IPS-NIHi7 (cell line): Measurements from ENCODE around the gene MT1G.
"Not testable (repeated sequence)": the region's sequence is repeated elsewhere in the genome, so short reads cannot be mapped to it uniquely, and the experiment has no call there.

ENCODE experiments used
- DNase-seq: peaks from one replicate; pipeline ENCODE4 v3.0.0; 2012; ENCODE audit warnings: mixed read lengths; ENCODE audit errors: extremely low spot score

Gene MT1G

DNA sequence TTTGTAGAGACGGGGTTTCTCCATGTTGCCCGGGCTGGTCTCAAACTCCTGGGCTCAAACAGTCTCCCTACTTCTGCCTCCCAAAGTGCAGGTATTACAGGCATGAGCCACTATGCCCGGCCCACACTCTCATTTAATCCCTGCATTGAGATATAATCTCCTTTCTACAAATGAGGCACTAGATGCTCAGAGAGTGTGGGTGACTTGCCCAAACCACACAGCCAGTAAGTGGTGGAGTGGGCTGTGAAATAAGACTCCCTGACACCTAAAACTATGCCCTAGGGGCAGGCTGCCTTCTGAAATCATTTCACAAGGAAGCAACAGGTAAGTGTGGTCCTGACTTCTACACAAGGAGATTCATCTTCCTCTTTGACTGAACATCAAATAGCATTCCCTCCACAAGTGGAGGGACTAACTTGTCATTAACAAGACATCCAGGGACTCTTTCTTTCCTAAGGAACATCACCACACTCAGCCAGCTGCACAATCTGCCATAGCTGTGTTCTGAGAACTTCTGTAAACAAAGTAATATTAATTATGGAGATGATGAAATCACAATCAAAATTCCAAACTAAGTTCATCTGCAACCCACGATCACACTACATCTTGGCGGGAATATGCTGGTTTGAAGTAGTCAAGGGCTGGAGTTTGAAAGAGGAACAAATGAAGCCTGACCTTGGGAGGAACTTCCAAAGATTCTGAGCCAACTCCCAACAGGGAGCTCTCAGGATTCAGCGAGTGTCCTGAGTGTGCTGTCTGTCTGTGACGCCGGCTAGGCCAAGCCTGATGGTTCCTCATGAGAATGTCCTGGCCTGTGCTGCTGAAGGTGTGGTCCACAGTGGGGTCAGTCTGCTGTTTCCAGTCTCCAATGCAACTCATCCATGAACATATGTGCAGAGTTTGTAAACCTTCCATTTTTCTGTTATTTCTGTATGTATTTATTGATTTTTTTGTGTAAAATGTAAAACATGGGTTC is 2.3 kb downstream of the MT1G start:
- DNase-seq: not testable (repeated sequence)

DNA sequence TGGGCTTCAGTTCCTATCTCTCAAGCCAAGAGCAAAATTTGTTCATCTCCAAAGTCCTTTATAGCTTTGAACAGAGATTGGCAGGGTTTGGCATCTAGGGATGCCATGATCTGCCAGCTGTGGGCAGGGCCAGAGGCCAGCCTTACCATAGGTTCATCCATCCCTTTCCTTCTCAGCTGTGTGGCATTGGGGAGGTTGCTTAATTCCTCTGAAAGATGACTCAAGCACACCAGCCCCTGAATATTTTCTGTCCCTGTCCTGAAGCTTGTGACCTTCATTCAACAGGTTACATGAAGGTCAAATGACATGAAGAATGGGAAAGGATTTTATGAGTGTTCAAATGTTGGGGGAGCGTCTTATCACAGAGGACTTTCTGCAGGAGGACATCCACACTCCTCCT is 3.4 kb downstream of the MT1G start:
- DNase-seq: no peak

- DNase-seq: no peak
These were observed 5.2 kb downstream of the MT1G start for GRCh38 chr16:56662357-56663354.

GRCh38 chr16:56658327-56658875 is 9.5 kb downstream of the MT1G start:
- DNase-seq: no peak

- peak; percentile 86 for DNase-seq
These were observed 10.1 kb downstream of the MT1G start, which contains the start of gene MT1F for GRCh38 chr16:56657555-56658326. Gene MT1F (plus strand): TSS chr16:56657959. CDS start chr16:56658059, 100 bp downstream.

DNA sequence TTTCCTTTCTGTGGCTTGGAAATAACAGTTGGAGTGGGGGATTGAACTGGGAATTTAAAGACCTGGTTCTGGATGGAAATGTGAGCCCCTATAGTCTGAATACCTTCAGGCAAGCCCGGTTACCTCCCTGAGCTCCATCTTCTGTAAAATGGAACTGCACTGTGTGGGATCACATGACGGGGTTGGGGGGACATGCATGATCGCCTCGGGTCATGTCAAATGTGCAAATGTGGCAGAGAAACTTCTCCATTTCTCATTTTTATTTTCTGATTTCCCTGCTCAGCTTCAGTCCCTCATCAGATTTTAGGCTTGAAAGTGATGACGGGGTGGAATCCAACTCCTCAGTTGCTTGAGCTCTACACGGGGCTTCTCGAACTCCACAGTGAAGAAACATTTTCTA is 14.6 kb downstream of the MT1G start:
- no peak for DNase-seq

DNA sequence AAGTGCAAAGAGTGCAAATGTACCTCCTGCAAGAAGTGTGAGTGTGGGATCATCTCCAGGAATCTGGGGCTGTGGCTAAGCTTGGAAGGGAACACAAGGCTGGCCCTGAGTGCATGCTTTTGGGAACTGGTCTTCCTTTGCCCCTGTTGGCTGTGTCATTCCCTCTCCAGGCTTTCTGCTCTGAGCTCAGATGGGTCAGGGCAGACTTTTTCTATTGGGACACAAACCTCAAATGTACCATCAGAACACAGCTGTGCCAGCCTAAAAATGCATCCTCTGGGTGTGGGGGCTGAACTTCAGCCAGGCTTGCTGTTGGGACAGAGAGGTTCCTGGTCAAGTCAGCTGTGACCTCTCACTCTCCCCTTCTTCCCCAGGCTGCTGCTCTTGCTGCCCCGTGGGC is 15.3 kb downstream of the MT1G start:
- DNase-seq: no peak

GRCh38 chr16:56651586-56651985 is 16.3 kb downstream of the MT1G start, which contains the start of gene MT1B:
Gene MT1B (plus strand): TSS chr16:56651886. CDS start chr16:56651954, 68 bp downstream.
- DNase-seq: no peak

DNA sequence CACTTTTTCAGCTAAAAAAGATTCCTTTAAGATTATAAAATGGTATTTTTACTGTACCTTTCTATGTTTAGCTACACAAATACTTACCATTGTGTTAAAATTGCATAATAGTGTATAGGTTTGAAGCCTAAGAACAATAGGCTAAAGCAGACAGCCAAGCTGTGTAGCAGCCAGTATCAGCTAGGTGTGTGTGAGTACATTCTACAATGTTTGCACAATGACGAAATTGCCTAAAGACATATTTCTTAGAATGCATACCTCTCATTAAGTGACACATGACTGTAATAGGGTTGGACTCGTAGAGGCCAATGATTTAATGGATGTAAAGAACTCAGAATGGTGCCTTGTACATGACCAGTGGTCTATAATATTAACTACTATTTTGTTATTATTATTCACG is 18.0 kb downstream of the MT1G start:
- no peak for DNase-seq

DNA sequence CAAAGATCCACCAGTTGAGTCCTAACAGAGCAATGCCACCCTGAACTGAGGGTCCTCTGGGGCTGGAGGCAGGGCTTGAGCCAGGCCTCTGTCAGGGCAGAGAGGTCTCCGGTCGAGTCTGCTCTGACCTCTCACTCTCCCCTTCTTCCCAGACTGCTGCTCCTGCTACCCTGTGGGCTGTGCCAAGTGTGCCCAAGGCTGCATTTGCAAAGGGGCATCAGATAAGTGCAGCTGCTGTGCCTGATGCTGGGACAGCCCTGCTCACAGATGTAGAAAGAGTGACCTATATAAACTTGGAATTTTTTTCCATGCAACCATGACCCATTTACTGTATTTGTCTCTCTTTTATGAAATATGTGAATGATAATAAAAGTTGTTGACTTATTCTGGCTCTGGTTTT is 18.6 kb downstream of the MT1G start:
- DNase-seq: no peak

GRCh38 chr16:56647641-56648431 is 20.0 kb downstream of the MT1G start:
- DNase-seq: no peak

DNA sequence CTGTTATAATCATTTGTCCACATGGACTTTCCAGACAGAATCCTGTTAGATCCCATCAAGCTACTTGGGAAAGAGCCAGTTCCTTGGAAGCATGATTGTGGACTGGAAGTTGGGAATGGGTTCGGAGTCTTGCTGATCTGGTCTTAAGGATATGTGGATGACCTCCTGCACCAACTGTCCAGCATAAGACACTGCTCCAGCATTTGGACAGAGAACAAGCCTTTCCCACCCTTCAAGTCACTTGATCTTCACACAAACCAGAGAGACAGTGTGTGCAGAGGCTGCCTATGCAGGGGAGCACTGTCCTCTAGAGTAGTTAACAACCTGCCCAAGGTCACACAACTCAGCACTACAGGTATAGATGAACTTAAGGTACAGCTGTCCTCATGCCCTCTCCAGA is 22.0 kb downstream of the MT1G start:
- no peak for DNase-seq

DNA sequence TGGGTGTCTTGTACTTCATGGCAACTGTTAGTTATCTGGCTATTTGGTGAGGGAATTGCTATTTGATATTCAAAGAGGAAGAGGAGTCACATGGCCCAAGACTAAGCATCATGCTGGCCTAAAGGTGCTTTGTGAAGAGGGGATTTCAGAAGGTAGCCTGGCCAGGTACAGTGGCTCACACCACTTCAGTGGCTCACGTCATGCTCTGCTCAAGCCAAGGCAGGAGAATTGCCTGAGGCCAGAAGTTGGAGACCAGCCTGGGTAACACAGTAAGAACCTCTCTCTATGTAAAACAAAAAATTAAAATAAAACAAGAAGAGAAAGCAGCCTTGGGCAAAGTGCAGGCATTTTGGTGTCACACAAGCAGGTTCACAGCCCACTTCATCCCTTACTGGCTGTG is 22.6 kb downstream of the MT1G start:
- no peak for DNase-seq

- no peak for DNase-seq
These were observed 24.0 kb downstream of the MT1G start for GRCh38 chr16:56643833-56644232.

DNA sequence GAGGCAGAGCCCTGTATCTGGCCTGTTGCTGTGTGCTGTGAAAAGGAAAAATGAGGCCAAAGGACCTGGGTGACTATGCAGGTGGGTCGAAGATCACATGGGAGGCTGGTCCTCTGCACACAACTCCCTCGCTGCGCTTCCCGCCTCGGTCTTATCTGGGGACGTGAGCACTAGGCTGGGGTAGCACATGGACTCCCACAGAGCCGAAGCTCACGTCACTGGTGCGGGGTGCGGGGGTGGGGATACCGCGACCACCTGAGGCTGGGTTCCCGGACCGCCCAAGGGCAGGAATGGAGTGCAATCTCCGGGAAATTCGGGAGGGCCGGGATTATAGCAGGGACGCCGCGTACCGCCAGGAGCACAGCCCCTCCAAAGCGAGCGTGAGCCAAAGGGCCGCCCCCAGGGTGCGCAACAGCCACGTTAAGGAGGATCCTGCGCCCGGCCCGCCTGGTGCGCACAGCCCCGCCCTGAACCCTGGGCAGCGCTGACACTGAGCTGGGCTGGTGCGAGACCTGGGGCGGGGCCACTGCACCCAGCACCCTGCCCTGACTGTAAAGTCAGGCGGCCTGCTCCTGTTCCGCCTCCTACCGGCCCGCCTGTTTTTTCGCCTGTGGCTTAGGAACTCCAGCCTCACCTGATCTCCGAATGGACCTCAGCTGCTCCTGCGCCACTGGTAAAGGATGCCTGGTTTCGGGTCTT is 24.6 kb downstream of the MT1G start:
- peak; percentile 68 for DNase-seq

GRCh38 chr16:56641166-56641565 is 26.7 kb downstream of the MT1G start:
- DNase-seq: no peak

- no peak for DNase-seq
These were observed 27.8 kb downstream of the MT1G start for GRCh38 chr16:56640076-56640475.

- no peak for DNase-seq
These were observed 28.8 kb downstream of the MT1G start for GRCh38 chr16:56639045-56639444.
